Activated naive CD4-positive, alpha-beta T cell (primary cell): ENCODE data around the gene MYO16.
"Not testable (repeated sequence)": the region's sequence is repeated elsewhere in the genome, so short reads cannot be mapped to it uniquely, and the experiment has no call there.

ENCODE experiments used
- DNase-seq, 4 experiments: peaks; one replicate each; lab custom pipeline; 2025; lab: John Stamatoyannopoulos, UW

MYO16 gene

GRCh38 chr13:109072505-109072904 is 443.1 kb downstream of the MYO16 start:
- no peak for DNase-seq

- DNase-seq = no peak
These were observed 445.0 kb downstream of the MYO16 start for GRCh38 chr13:109074436-109074835.

GRCh38 chr13:109074853-109075252 is 445.4 kb downstream of the MYO16 start:
- DNase-seq = no peak

- no peak for DNase-seq
These were observed 458.7 kb downstream of the MYO16 start for GRCh38 chr13:109087916-109088623.

GRCh38 chr13:109088624-109088917 is 459.2 kb downstream of the MYO16 start:
- no peak for DNase-seq

- DNase-seq = no peak
These were observed 461.4 kb downstream of the MYO16 start for GRCh38 chr13:109090796-109091195.

- DNase-seq = no peak
These were observed 461.8 kb downstream of the MYO16 start for GRCh38 chr13:109091249-109091648.

GRCh38 chr13:109092186-109092585 is 462.8 kb downstream of the MYO16 start:
- DNase-seq = not testable (repeated sequence)

GRCh38 chr13:109093998-109094397 is 464.6 kb downstream of the MYO16 start:
- no peak for DNase-seq

GRCh38 chr13:109095126-109095525 is 465.7 kb downstream of the MYO16 start:
- DNase-seq = no peak

GRCh38 chr13:109096101-109096500 is 466.7 kb downstream of the MYO16 start:
- no peak for DNase-seq

GRCh38 chr13:109100705-109101304 is 471.4 kb downstream of the MYO16 start:
- DNase-seq = no peak

- no peak for DNase-seq
These were observed 472.2 kb downstream of the MYO16 start for GRCh38 chr13:109101550-109102144.

GRCh38 chr13:109105899-109106298 is 476.5 kb downstream of the MYO16 start:
- no peak for DNase-seq

- DNase-seq = no peak
These were observed 480.7 kb downstream of the MYO16 start for GRCh38 chr13:109110159-109110558.

- DNase-seq = no peak
These were observed 481.7 kb downstream of the MYO16 start for GRCh38 chr13:109111141-109111540.

- no peak for DNase-seq
These were observed 484.0 kb downstream of the MYO16 start for GRCh38 chr13:109113427-109113826.

GRCh38 chr13:109114162-109114561 is 484.8 kb downstream of the MYO16 start:
- DNase-seq = no peak

GRCh38 chr13:109114991-109115390 is 485.6 kb downstream of the MYO16 start:
- no peak for DNase-seq

GRCh38 chr13:109118521-109118920 is 489.1 kb downstream of the MYO16 start:
- DNase-seq = no peak

- no peak for DNase-seq
These were observed 490.5 kb downstream of the MYO16 start for GRCh38 chr13:109119896-109120295.

GRCh38 chr13:109121826-109122225 is 492.4 kb downstream of the MYO16 start:
- DNase-seq = no peak

- DNase-seq = no peak
These were observed 494.6 kb downstream of the MYO16 start for GRCh38 chr13:109123971-109124370.

GRCh38 chr13:109126178-109126577 is 496.8 kb downstream of the MYO16 start:
- DNase-seq = no peak
